ENCODE results near the gene CNTNAP2.

- TF ChIP-seq CTCF (IDR thresholded peaks at IDR 0.05 in 4 of 5, conservative IDR thresholded peaks at IDR 0.05 in 1 of 5) (no peak), POLR2A (IDR thresholded peaks at IDR 0.05) (no peak)
These were observed 1316.0 kb downstream of the CNTNAP2 start for GRCh38 chr7:147432576-147432975.

All from gastrocnemius medialis (tissue), 4 donors.